Panc1 (cell line): Measurements from ENCODE around the gene CSNK1G1. TPM values are rescaled to one million over a fixed set of nuclear protein-coding genes. Genes with fewer than 3 reads are reported as not detected.

Experiments
- ATAC-seq: fragments of 200-7000 bp; cut with Tn5 transposase; 2 replicates; pipeline ENCODE4 v1.9.1; 2020; ENCODE audit warnings: mild to moderate bottlenecking, moderate library complexity
- BruUV-seq: library from RNA; stranded (reverse); fragments of 400-500 nt; replicated peaks from 2 replicates; lab custom pipeline; 2021; lab: Mats Ljungman, UMichigan
- CTCF ChIA-PET: fragments of 300-600 bp; sonication (Branson Sonifier 250); formaldehyde crosslinking; loops from one replicate; lab custom pipeline; 2022; ENCODE audit warnings: antibody characterized with exemption; lab: Charles Lee
- POLR2A ChIA-PET: fragments of 300-600 bp; sonication (Branson Sonifier 250); formaldehyde crosslinking; loops from one replicate; lab custom pipeline; 2022; ENCODE audit warnings: antibody characterized with exemption; lab: Charles Lee
- DNase-seq: peaks from one replicate; pipeline ENCODE4 v3.0.0-alpha.2; 2010; ENCODE audit warnings: low read depth, low spot score
- H3K27ac ChIP-seq: 2 replicates; pipeline ENCODE4 v1.5.1; 2011; ENCODE audit warnings: mild to moderate bottlenecking, low read length, inconsistent platforms
- H3K27me3 ChIP-seq: fragments of 200-500 bp; sonication (Bioruptor generic); 2 replicates; pipeline ENCODE4 v1.6.0; 2014; ENCODE audit warnings: low read length, inconsistent platforms; ENCODE audit not compliant: control insufficient read depth, insufficient read depth
- H3K36me3 ChIP-seq: fragments of 200-500 bp; sonication (Bioruptor generic); 2 replicates; pipeline ENCODE4 v1.5.1; 2014; ENCODE audit warnings: inconsistent platforms, mild to moderate bottlenecking, low read length, moderate library complexity; ENCODE audit not compliant: control insufficient read depth, insufficient read depth
- H3K4me1 ChIP-seq: 2 replicates; pipeline ENCODE4 v1.5.1; 2011; ENCODE audit warnings: inconsistent platforms, mild to moderate bottlenecking, low read length, moderate library complexity; ENCODE audit not compliant: control insufficient read depth, insufficient read depth
- H3K4me3 ChIP-seq, 2 experiments: 2 replicates each; pipeline ENCODE4 v1.5.1; 2011 to 2012; ENCODE audit warnings: low read depth in 2 of 2, low read length in 2 of 2, mild to moderate bottlenecking in 2 of 2, inconsistent platforms in 1 of 2, moderate library complexity in 1 of 2
- H3K9me3 ChIP-seq: fragments of 200-500 bp; sonication (Bioruptor generic); 2 replicates; pipeline ENCODE4 v1.5.1; 2014; ENCODE audit warnings: low read depth, mild to moderate bottlenecking, inconsistent platforms, low read length, moderate library complexity; ENCODE audit not compliant: control insufficient read depth, insufficient read depth
- CTCF ChIP-seq: fragments of 450-650 bp; IDR thresholded peaks from 2 replicates; pipeline ENCODE4 v1.5.1; 2017; ENCODE audit warnings: mild to moderate bottlenecking
- POLR2AphosphoS5 ChIP-seq: IDR thresholded peaks from 2 replicates; pipeline ENCODE4 v1.6.1; 2012; ENCODE audit warnings: mild to moderate bottlenecking, low read depth, low read length, moderate library complexity
- SIN3A ChIP-seq: IDR thresholded peaks from 2 replicates; pipeline ENCODE4 v1.6.1; 2012; ENCODE audit warnings: low read depth, mild to moderate bottlenecking, low read length, moderate library complexity, borderline replicate concordance; ENCODE audit not compliant: insufficient read depth
- TCF7L2 ChIP-seq: IDR thresholded peaks from 2 replicates; pipeline ENCODE4 v1.6.1; 2011; ENCODE audit warnings: mild to moderate bottlenecking, low read depth, low read length, inconsistent platforms
- in situ Hi-C: cut with HindIII; loops from 2 replicates; pipeline ENCODE4 v1.10.0; 2016; ENCODE audit warnings: low sequenced_read_pairs, low pct_unique_long_range_greater_than_20kb
- intact Hi-C: fragments of 100-400 bp; cut with micrococcal nuclease; formaldehyde crosslinking; loops from one replicate; pipeline ENCODE4 v1.10.0; 2022; ENCODE audit not compliant: unreplicated experiment
- total RNA-seq: library from RNA; stranded (reverse); gene quantifications from one replicate; pipeline ENCODE4 v1.2.1, GENCODE V29; 2021; ENCODE audit not compliant: unreplicated experiment
- TF ChIP-seq, protein P1 (sequence below), 2 experiments: IDR thresholded peaks; 2 replicates each; pipeline ENCODE4 v1.6.1; 2011 to 2012; ENCODE audit warnings: low read depth in 2 of 2, control low read depth in 1 of 2, low read length in 1 of 2, mild to moderate bottlenecking in 1 of 2, moderate library complexity in 1 of 2; ENCODE audit not compliant: insufficient read depth in 1 of 2

The CSNK1G1 gene
- total RNA-seq, 1 experiment from 2014 or later = 22.8 TPM

- TF ChIP-seq POLR2AphosphoS5 (no peak), SIN3A (no peak), TCF7L2 (no peak), CTCF (no peak; the same call in 1 of the 2 replicates)
- TF ChIP-seq, protein P1, sequence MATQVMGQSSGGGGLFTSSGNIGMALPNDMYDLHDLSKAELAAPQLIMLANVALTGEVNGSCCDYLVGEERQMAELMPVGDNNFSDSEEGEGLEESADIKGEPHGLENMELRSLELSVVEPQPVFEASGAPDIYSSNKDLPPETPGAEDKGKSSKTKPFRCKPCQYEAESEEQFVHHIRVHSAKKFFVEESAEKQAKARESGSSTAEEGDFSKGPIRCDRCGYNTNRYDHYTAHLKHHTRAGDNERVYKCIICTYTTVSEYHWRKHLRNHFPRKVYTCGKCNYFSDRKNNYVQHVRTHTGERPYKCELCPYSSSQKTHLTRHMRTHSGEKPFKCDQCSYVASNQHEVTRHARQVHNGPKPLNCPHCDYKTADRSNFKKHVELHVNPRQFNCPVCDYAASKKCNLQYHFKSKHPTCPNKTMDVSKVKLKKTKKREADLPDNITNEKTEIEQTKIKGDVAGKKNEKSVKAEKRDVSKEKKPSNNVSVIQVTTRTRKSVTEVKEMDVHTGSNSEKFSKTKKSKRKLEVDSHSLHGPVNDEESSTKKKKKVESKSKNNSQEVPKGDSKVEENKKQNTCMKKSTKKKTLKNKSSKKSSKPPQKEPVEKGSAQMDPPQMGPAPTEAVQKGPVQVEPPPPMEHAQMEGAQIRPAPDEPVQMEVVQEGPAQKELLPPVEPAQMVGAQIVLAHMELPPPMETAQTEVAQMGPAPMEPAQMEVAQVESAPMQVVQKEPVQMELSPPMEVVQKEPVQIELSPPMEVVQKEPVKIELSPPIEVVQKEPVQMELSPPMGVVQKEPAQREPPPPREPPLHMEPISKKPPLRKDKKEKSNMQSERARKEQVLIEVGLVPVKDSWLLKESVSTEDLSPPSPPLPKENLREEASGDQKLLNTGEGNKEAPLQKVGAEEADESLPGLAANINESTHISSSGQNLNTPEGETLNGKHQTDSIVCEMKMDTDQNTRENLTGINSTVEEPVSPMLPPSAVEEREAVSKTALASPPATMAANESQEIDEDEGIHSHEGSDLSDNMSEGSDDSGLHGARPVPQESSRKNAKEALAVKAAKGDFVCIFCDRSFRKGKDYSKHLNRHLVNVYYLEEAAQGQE (IDR thresholded peaks at IDR 0.05; ENCODE audit: insufficient read depth in 1 of 2, low read depth in 2 of 2, low read length in 1 of 2) = no peak
- no peak for DNase-seq
- H3K36me3 ChIP-seq = no peaks in the 10 kb centered on the region; the same call in 1 of the 2 replicates
- intact Hi-C loops (no loop called here), in situ Hi-C loops (no loop called here)
- no TSS peak for BruUV-seq
- H3K4me3 ChIP-seq = no peak overlapping the region
- H3K27me3 ChIP-seq = no peaks in the 10 kb centered on the region
- no peak overlapping the region for H3K27ac ChIP-seq
- ChIA-PET CTCF (interaction anchor here (0.6 to 1.0 kb wide), 3 partner anchors 54 to 216 kb away, joined by 3 to 5 read pairs (median 5); partner anchors contain the start of gene SNX1), POLR2A (interaction anchor here (0.6 kb wide), 2 partner anchors 57 to 636 kb away, joined by 4 to 7 read pairs; no protein-coding TSS in a partner anchor)
- no peak for ATAC-seq
- peaks cover 9% of the 10 kb centered on the region for H3K4me1 ChIP-seq
- H3K9me3 ChIP-seq = no peaks in the 10 kb centered on the region
These were observed 206.5 kb downstream of the CSNK1G1 start for GRCh38 chr15:64149424-64149823.

GRCh38 chr15:64148581-64148980 lies 207.4 kb downstream of the CSNK1G1 start:
- in situ Hi-C loops = no loop called here
- intact Hi-C loops = no loop called here
- Histone ChIP-seq H3K36me3 (peaks cover 4% of the 10 kb centered on the region; the same call in 1 of the 2 replicates), H3K4me3 (no peak overlapping the region), H3K27me3 (no peaks in the 10 kb centered on the region), H3K4me1 (peaks cover 2% of the 10 kb centered on the region), H3K9me3 (no peaks in the 10 kb centered on the region), H3K27ac (no peak overlapping the region)
- ChIA-PET CTCF (interaction anchor here (1.0 kb wide), 1 partner anchor 53 kb away, joined by 5 read pairs; the partner anchor contains the start of gene SNX1), POLR2A (no interaction called here)
- no TSS peak for BruUV-seq
- DNase-seq = no peak
- TF ChIP-seq POLR2AphosphoS5 = no peak
- TF ChIP-seq, protein P1 (IDR thresholded peaks at IDR 0.05; ENCODE audit: insufficient read depth in 1 of 2, low read depth in 2 of 2, low read length in 1 of 2) = no peak
- TF ChIP-seq TCF7L2 = no peak
- ATAC-seq = no peak
